Prostate gland (tissue), 2 donors: ENCODE data around the gene ACADS. TPM values are rescaled to one million over a fixed set of nuclear protein-coding genes. Genes with fewer than 3 reads are reported as not detected.

Source experiments
- DNase-seq: peaks from one replicate; pipeline ENCODE4 v3.0.0-alpha.2; 2019; ENCODE audit warnings: low spot score
- H3K27ac ChIP-seq, 2 donors: fragments of 200-600 bp; sonication (generic); 2 replicates each; pipeline ENCODE4 v1.5.1; 2017 to 2019
- H3K27me3 ChIP-seq: fragments of 200-600 bp; sonication (generic); replicated peaks from 2 replicates; pipeline ENCODE4 v1.5.1; 2019; ENCODE audit not compliant: insufficient read depth
- H3K36me3 ChIP-seq, 2 donors: fragments of 200-600 bp; sonication (generic); 1 replicate in 1 of 2; 2 replicates in 1 of 2; pipeline versions ENCODE4 v1.5.1 to v1.8.1; 2017 to 2019
- H3K4me1 ChIP-seq: fragments of 200-600 bp; sonication (generic); replicated peaks from 2 replicates; pipeline ENCODE4 v1.5.1; 2019
- H3K4me3 ChIP-seq, 2 donors: fragments of 200-600 bp; sonication (generic); 2 replicates each; pipeline ENCODE4 v1.5.1; 2017 to 2019
- H3K9me3 ChIP-seq: fragments of 200-600 bp; sonication (generic); 2 replicates; pipeline ENCODE4 v1.5.1; 2017
- POLR2A ChIP-seq: fragments of 450-650 bp; IDR thresholded peaks from one replicate; pipeline ENCODE4 v1.6.1; 2016; ENCODE audit warnings: antibody characterized with exemption, mild to moderate bottlenecking
- POLR2AphosphoS5 ChIP-seq: sonication (generic); formaldehyde crosslinking; IDR thresholded peaks from one replicate; pipeline ENCODE4 v1.6.1; 2017; ENCODE audit warnings: antibody characterized with exemption
- WGBS: methylation state at CpG from one replicate; pipeline ENCODE4 v1.1.5; 2018; 5-methylcytosine and 5-hydroxymethylcytosine counted together
- intact Hi-C: fragments of 100-400 bp; cut with DNase I; formaldehyde crosslinking; loops from one replicate; pipeline ENCODE4 v1.14.2; 2022
- total RNA-seq, 2 donors: library from RNA; depleted of rRNA; stranded (reverse); fragments of >200 nt; gene quantifications; one replicate each; pipeline ENCODE4 v1.1.0, GENCODE V29; 2016
- TF ChIP-seq, protein P1 (sequence below), 4 experiments: fragments of 200-600 bp in 2 of 4; fragments of 450-650 bp in 2 of 4; sonication (generic) in 2 of 4; IDR thresholded peaks; 1 replicate in 3 of 4; 2 replicates in 1 of 4; pipeline ENCODE4 v1.5.1; 2016 to 2019; ENCODE audit warnings: antibody characterized with exemption in 4 of 4, mild to moderate bottlenecking in 2 of 4, moderate library complexity in 2 of 4

ACADS gene
- total RNA-seq, 2 donors from 2014 or later, result 29.4 to 36.0 TPM

DNA sequence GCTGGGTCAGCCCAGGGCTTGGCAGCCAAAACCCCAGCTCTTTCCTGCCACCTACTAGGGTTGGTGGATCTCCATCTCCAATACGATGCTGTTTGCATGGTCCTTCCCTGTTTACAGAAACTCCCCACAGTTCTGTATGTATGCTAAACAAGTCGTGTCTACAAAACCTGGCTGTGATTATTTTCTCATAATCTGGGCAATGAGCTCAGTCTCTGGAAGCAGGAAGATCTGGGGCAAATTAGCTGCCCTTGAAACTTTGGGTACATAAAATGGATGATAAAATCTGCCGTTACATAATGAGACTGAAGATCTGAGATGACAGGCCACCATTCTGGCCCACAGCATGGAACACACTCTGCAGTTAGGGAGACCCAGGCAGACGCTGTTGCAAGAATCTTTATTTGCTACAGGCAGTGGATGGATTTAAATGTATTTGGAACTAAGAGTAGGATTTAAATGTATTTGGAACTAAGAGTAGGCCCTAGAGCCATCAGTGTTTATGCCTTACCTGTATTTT lies 31.7 kb downstream of the ACADS start:
- no peaks in the 10 kb centered on the region for H3K9me3 ChIP-seq
- no peaks in the 10 kb centered on the region for H3K36me3 ChIP-seq
- no peaks in the 10 kb centered on the region for H3K27me3 ChIP-seq
- peaks cover 5% of the 10 kb centered on the region for H3K4me1 ChIP-seq
- TF ChIP-seq, protein P1, sequence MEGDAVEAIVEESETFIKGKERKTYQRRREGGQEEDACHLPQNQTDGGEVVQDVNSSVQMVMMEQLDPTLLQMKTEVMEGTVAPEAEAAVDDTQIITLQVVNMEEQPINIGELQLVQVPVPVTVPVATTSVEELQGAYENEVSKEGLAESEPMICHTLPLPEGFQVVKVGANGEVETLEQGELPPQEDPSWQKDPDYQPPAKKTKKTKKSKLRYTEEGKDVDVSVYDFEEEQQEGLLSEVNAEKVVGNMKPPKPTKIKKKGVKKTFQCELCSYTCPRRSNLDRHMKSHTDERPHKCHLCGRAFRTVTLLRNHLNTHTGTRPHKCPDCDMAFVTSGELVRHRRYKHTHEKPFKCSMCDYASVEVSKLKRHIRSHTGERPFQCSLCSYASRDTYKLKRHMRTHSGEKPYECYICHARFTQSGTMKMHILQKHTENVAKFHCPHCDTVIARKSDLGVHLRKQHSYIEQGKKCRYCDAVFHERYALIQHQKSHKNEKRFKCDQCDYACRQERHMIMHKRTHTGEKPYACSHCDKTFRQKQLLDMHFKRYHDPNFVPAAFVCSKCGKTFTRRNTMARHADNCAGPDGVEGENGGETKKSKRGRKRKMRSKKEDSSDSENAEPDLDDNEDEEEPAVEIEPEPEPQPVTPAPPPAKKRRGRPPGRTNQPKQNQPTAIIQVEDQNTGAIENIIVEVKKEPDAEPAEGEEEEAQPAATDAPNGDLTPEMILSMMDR (IDR thresholded peaks at IDR 0.05), result no peak
- TF ChIP-seq POLR2A, result no peak
- no peak for TF ChIP-seq POLR2AphosphoS5
- DNase-seq, result no peak
- H3K4me3 ChIP-seq, result no peak overlapping the region
- intact Hi-C loops, result no loop called here
- 68% methylated on average over 4 of the region's 4 CpGs for WGBS
- no peak overlapping the region for H3K27ac ChIP-seq

DNA sequence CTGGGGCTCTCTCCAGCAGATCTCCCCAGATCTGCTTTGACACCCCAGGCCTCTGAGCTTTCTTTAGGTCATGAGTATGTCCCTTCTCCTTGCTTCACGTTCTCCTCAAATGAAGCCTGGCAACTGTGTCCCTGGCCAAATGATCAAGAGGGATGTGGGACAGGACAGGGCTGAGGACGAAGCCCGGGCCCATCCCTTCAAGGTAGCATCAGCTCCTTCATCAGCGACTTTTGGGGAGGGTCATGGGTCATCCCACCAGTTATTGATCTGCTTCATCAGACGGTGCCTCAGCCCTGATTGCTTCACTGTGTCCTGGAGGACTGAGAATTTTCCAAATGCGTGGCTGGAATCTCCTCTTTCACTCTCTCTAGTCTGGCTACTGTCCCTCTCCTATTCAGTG lies 32.3 kb downstream of the ACADS start:
- Histone ChIP-seq H3K27ac (no peak overlapping the region), H3K27me3 (no peaks in the 10 kb centered on the region), H3K4me3 (no peak overlapping the region), H3K9me3 (no peaks in the 10 kb centered on the region), H3K4me1 (peaks cover 5% of the 10 kb centered on the region), H3K36me3 (no peaks in the 10 kb centered on the region)
- intact Hi-C loops, result no loop called here
- TF ChIP-seq POLR2AphosphoS5, result no peak
- TF ChIP-seq, protein P1 (IDR thresholded peaks at IDR 0.05), result no peak
- TF ChIP-seq POLR2A, result no peak
- no peak for DNase-seq
- WGBS, result 96% methylated on average over 6 of the region's 6 CpGs

DNA sequence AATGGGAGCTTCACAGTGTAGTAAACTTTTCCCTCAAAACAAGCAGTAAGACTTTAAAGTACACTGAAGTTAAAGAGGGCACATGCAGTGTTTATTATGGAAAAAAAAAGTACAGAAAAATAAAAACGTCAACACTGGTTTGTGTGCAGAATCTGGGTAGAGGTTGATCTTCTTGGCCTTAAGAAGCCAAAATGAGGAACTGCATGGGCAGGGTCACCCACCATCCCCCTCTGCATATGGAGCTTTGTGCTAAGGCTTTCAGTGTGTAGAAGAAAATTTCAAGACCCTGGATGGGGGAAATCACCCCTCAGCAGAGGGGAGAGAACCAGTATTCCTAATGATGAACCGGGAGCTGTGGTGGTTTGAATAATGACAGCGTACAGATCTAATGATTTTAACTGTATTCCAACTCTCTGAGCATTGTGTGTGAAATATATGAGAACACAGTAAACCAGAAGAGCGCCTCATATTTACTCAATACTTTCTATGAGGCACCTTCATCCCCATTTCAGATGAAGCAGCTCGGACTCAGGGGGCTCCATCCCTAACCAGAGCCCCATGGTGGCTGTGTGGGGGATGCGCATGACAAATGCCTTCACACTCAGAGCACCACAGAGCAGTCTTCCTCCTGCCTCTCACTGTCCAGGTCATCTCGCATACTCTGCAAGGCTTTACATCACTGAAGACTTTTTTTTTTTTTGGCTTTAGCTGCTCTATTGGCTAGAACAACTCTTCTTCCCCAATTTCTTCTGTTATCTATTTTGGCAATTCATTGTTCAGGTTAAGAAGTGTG lies 33.4 kb downstream of the ACADS start:
- H3K27me3 ChIP-seq, result no peaks in the 10 kb centered on the region
- H3K36me3 ChIP-seq, result no peaks in the 10 kb centered on the region

DNA sequence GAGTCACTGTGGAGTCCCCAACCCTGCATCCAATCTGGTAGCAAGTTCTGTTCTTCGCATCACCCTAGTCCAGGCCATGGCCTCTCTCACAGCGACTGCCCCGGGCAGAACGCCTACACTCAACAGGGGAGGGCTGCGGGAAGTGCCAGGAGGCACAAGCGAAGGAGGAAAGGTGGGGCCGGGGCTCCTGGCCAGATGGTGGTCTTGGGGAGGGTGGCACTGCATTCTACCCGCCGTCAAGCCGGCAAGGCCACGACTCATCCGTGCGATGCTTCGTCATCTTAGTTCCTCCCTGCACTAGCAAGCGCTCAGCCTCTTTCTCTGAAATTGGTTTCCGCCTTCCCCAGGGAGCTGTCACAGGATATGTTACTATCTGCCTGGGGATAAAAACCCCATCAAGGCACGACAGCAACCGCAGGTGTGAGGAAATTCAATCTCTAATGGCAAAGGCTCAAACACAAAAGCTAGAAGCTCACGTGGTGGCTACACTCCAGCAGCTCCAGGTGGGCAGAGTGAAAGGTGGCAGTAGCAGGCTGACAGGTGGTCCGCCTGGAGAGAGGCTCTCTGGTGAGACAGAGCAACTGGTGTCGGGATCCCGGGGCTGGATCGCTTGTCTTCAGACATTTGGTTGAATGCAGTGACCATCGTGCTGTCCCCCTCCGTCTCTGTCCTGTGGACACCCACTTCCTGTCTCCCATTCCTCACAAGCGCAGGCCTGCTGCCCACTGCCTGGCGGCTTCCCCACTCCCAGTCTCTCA lies 34.1 kb downstream of the ACADS start:
- intact Hi-C loops, result no loop called here

More for the DNA sequence above, 33.4 kb downstream of the ACADS start:
- Histone ChIP-seq H3K4me1 (peaks cover 5% of the 10 kb centered on the region), H3K27ac (no peak overlapping the region), H3K9me3 (no peaks in the 10 kb centered on the region), H3K4me3 (no peak overlapping the region)
- no peak for TF ChIP-seq POLR2AphosphoS5
- TF ChIP-seq, protein P1 (IDR thresholded peaks at IDR 0.05), result no peak
- TF ChIP-seq POLR2A, result no peak
- DNase-seq, result no peak
- intact Hi-C loops, result no loop called here
- 91% methylated on average over 7 of the region's 7 CpGs for WGBS

More for the DNA sequence above, 34.1 kb downstream of the ACADS start:
- no peak overlapping the region for H3K4me3 ChIP-seq
- no peak for DNase-seq
- H3K27ac ChIP-seq, result no peak overlapping the region
- peaks cover 5% of the 10 kb centered on the region for H3K4me1 ChIP-seq
- no peaks in the 10 kb centered on the region for H3K9me3 ChIP-seq
- no peaks in the 10 kb centered on the region for H3K27me3 ChIP-seq
- 56% methylated on average over 27 of the region's 27 CpGs for WGBS
- TF ChIP-seq POLR2A (no peak), POLR2AphosphoS5 (no peak)
- TF ChIP-seq, protein P1 (IDR thresholded peaks at IDR 0.05), result no peak
- H3K36me3 ChIP-seq, result peaks cover 0 to 3% of the 10 kb centered on the region in 2 donors
